Measurements from ENCODE around the gene TRHDE. TPM values are rescaled to one million over a fixed set of nuclear protein-coding genes. Genes with fewer than 3 reads are reported as not detected.

The TRHDE gene
- total and polyA plus RNA-seq, 2 donors (not counting 3 experiments of a cell fraction or from before 2014, with no cell fraction given), result not detected

DNA sequence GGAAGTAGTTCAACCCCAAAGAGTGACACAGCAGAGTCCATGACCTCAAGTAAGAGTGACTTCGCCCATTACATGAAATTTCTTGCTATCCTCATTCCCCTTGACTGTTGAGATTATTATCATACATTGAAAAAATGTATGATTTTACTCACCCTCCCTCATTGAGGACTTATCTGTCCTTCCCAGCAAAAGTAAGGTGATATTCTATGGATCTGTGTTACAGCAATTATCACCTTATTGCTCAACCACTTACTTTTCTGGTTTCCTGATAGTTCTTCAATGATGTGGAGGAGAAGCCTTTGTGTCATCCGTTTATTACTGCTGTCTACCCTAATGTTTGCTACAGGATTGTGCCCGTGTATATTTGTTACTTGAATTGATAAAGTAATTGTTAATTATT is 306.2 kb downstream of the TRHDE start:
- FAIRE-seq (no peak), DNase-seq (ENCODE audit: low read depth, low spot score) (no peak)
- ChIA-PET CTCF (no interaction called here), POLR2A (no interaction called here)
- Histone ChIP-seq H3K27ac (ENCODE audit: insufficient read depth, low read depth, low read length) (no peak overlapping the region), H3K9ac (replicated peaks; ENCODE audit: extremely low read depth, insufficient read depth, low read length) (no peak overlapping the region), H3K4me3 (replicated peaks in 1 of 3; ENCODE audit: insufficient read depth in 1 of 3, low read depth in 1 of 3, low read length in 3 of 3) (no peak overlapping the region), H4K20me1 (replicated peaks; ENCODE audit: control insufficient read depth, extremely low read depth, insufficient read depth, low read length) (no peaks in the 10 kb centered on the region), H3K79me2 (ENCODE audit: control insufficient read depth, insufficient read depth, low read length) (no peaks in the 10 kb centered on the region), H3K4me2 (ENCODE audit: insufficient read depth, low read length) (no peak overlapping the region), H3K36me3 (ENCODE audit: control insufficient read depth in 2 of 2, extremely low read depth in 1 of 2, insufficient read depth in 2 of 2, low read length in 2 of 2) (no peaks in the 10 kb centered on the region), H3K27me3 (ENCODE audit: control insufficient read depth in 2 of 2, insufficient read depth in 2 of 2, low read length in 2 of 2) (no peaks in the 10 kb centered on the region), H3K9me1 (replicated peaks; ENCODE audit: control insufficient read depth, extremely low read depth, insufficient read depth, low read length) (no peaks in the 10 kb centered on the region), H3K4me1 (ENCODE audit: control insufficient read depth, extremely low read depth, insufficient read depth, low read length) (no peaks in the 10 kb centered on the region), H3K9me3 (replicated peaks; ENCODE audit: control insufficient read depth, insufficient read depth, low read length) (no peaks in the 10 kb centered on the region), H2AFZ (ENCODE audit: low read depth, low read length) (no peak overlapping the region)
- TF ChIP-seq MYC (IDR thresholded peaks at IDR 0.05; ENCODE audit: low read depth, low read length) (no peak), POLR2AphosphoS5 (IDR thresholded peaks at IDR 0.05; ENCODE audit: insufficient read depth, low read depth, low read length) (no peak), POLR2A (IDR thresholded peaks at IDR 0.05; ENCODE audit: low read depth, low read length) (no peak), JUN (IDR thresholded peaks at IDR 0.05; ENCODE audit: borderline replicate concordance, insufficient read depth, insufficient read length, low read depth) (no peak), EZH2 (IDR thresholded peaks at IDR 0.05; ENCODE audit: borderline replicate concordance, low read depth, low read length, severe bottlenecking) (no peak), FOS (IDR thresholded peaks at IDR 0.05; ENCODE audit: borderline replicate concordance, insufficient read depth, low read length) (no peak), GATA2 (IDR thresholded peaks at IDR 0.05; ENCODE audit: insufficient read depth, insufficient read length, low read depth, low read length) (no peak)
- TF ChIP-seq, protein P1, sequence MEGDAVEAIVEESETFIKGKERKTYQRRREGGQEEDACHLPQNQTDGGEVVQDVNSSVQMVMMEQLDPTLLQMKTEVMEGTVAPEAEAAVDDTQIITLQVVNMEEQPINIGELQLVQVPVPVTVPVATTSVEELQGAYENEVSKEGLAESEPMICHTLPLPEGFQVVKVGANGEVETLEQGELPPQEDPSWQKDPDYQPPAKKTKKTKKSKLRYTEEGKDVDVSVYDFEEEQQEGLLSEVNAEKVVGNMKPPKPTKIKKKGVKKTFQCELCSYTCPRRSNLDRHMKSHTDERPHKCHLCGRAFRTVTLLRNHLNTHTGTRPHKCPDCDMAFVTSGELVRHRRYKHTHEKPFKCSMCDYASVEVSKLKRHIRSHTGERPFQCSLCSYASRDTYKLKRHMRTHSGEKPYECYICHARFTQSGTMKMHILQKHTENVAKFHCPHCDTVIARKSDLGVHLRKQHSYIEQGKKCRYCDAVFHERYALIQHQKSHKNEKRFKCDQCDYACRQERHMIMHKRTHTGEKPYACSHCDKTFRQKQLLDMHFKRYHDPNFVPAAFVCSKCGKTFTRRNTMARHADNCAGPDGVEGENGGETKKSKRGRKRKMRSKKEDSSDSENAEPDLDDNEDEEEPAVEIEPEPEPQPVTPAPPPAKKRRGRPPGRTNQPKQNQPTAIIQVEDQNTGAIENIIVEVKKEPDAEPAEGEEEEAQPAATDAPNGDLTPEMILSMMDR (IDR thresholded peaks at IDR 0.05; ENCODE audit: extremely low read depth in 1 of 2, insufficient read depth in 1 of 2, low read depth in 1 of 2, low read length in 2 of 2), result no peak
- TF ChIP-seq, protein P2, sequence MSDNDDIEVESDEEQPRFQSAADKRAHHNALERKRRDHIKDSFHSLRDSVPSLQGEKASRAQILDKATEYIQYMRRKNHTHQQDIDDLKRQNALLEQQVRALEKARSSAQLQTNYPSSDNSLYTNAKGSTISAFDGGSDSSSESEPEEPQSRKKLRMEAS (IDR thresholded peaks at IDR 0.05; ENCODE audit: insufficient read depth, insufficient read length), result no peak
- dilution Hi-C loops (cut with MboI; ENCODE audit: extremely low pct_ligation_motif_present, low sequenced_read_pairs) (no loop called here), intact Hi-C loops (cut with micrococcal nuclease) (no loop called here)
- no TSS peak for BruUV-seq (replicated peaks)
